Measurements from ENCODE around the gene LANCL2.
A peak's percentile ranks its signal among the peaks of the same experiment; 100 is the strongest.

Gene LANCL2

DNA sequence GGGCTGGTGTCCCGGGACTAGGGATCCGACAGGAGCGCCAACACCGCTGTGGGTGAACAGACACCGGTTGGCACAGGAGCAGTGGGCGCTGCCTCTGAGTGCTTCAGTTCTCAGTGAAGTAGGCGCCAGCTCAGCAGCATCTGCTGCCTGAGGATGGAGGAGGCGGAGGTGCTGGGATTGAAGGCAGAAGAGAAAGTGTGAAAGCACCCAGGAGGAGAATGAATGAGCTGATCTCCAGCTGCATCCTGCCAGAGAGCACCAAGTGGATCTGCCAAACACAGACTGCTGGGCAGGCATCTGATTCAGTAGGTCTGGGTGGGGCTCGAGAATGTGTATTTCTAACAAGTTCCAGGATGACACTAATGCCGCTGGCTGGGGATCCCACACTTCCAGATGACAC lies 74.5 kb downstream of the LANCL2 start:
- peak overlapping the region; percentile 41 for H3K4me3 ChIP-seq (ENCODE audit: low read depth, low read length)
- TF ChIP-seq CTCF (IDR thresholded peaks at IDR 0.05; ENCODE audit: low read depth, low read length), result no peak
- H3K36me3 ChIP-seq, result no peaks in the 10 kb centered on the region
- H3K27me3 ChIP-seq, result no peaks in the 10 kb centered on the region
- H3K4me1 ChIP-seq, result peaks cover 30% of the 10 kb centered on the region
- peak; percentile 28 for DNase-seq
- no peaks in the 10 kb centered on the region for H3K9me3 ChIP-seq

- DNase-seq, result no peak
- no peaks in the 10 kb centered on the region for H3K9me3 ChIP-seq
Measured at GRCh38 chr7:55440040-55440690, 75.0 kb downstream of the LANCL2 start.

DNA sequence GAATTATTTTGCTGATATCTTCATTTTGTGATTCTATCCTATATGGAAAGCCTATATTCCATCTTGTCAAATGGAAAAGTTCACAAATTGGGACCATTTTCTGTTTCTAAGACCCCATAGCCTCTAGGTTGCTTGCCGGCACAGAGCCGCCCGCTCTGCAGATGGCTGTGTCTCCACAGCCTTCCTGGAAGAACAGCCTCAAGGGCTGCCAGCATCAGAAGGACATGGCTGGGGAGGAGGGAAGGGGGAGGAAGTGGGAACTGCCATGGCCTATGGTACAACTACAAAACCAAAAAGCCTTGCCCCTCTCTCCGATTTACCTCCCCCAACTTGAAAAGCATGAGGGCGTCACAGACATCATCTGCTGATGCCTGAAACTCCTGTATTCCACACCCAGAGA lies 75.9 kb downstream of the LANCL2 start:
- TF ChIP-seq CTCF (IDR thresholded peaks at IDR 0.05; ENCODE audit: low read depth, low read length), result no peak

More at GRCh38 chr7:55440040-55440690, 75.0 kb downstream of the LANCL2 start:
- H3K4me1 ChIP-seq, result peaks cover 30% of the 10 kb centered on the region
- H3K36me3 ChIP-seq, result no peaks in the 10 kb centered on the region
- H3K27me3 ChIP-seq, result no peaks in the 10 kb centered on the region
- no peak overlapping the region; the same call in 1 of the 2 replicates for H3K4me3 ChIP-seq (ENCODE audit: low read depth, low read length)
- no peak for TF ChIP-seq CTCF (IDR thresholded peaks at IDR 0.05; ENCODE audit: low read depth, low read length)

GRCh38 chr7:55441774-55442522 lies 76.8 kb downstream of the LANCL2 start:
- Histone ChIP-seq H3K36me3 (no peaks in the 10 kb centered on the region), H3K27me3 (no peaks in the 10 kb centered on the region), H3K4me1 (peaks cover 30% of the 10 kb centered on the region), H3K4me3 (ENCODE audit: low read depth, low read length) (no peak overlapping the region), H3K9me3 (no peaks in the 10 kb centered on the region)
- peak; percentile 48 for DNase-seq
- no peak for TF ChIP-seq CTCF (IDR thresholded peaks at IDR 0.05; ENCODE audit: low read depth, low read length)

More for the DNA sequence above, 75.9 kb downstream of the LANCL2 start:
- no peaks in the 10 kb centered on the region for H3K9me3 ChIP-seq
- H3K36me3 ChIP-seq, result no peaks in the 10 kb centered on the region
- no peaks in the 10 kb centered on the region for H3K27me3 ChIP-seq
- H3K4me3 ChIP-seq (ENCODE audit: low read depth, low read length), result no peak overlapping the region
- peaks cover 30% of the 10 kb centered on the region for H3K4me1 ChIP-seq
- DNase-seq, result no peak

DNA sequence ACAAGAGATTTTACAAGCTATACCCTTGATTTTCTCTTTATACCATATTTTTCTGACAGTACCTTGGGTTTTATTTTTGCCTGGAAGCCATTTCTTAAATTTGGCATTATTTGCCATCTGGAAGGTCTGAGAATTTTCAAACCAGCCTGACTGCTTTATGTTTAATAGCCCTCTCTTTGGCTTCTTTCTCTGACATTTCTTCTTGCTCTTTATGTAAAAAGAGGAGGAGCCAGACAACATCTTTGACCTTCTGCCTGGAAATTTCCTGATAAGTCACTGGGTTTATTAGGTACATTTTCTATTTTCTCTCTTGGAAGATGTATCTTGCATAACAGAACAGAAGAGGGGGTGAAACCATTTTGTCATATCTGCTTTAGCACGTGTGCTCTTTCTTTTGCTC lies 79.6 kb downstream of the LANCL2 start:
- no peak for TF ChIP-seq CTCF (IDR thresholded peaks at IDR 0.05; ENCODE audit: low read depth, low read length)

DNA sequence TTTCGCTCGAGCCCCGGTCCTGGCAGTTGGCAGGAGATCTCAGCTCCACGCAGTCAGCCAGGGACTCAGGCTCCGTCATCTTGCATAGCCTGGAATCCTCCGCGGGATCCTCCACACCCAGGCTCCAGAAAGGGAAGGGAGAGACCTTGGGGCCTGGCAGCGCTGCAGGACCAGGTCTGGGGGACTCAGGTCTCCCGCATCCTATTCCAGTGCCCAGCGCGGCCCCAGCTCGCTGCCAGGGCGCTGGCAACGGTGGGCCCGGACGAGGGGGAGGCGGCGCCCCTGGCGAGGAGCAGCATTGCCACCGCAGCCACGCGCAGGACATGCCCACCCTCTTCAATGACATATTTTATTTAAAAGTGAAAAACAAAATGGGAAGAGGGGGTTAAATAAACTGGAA lies 83.4 kb downstream of the LANCL2 start:
- H3K4me1 ChIP-seq, result no peaks in the 10 kb centered on the region
- H3K36me3 ChIP-seq, result no peaks in the 10 kb centered on the region
- H3K9me3 ChIP-seq, result no peaks in the 10 kb centered on the region
- DNase-seq, result no peak
- no peak for TF ChIP-seq CTCF (IDR thresholded peaks at IDR 0.05; ENCODE audit: low read depth, low read length)
- H3K4me3 ChIP-seq (ENCODE audit: low read depth, low read length), result no peak overlapping the region
- no peaks in the 10 kb centered on the region for H3K27me3 ChIP-seq

More for the DNA sequence above, 79.6 kb downstream of the LANCL2 start:
- no peaks in the 10 kb centered on the region for H3K27me3 ChIP-seq
- no peak overlapping the region for H3K4me3 ChIP-seq (ENCODE audit: low read depth, low read length)
- DNase-seq, result no peak
- H3K9me3 ChIP-seq, result no peaks in the 10 kb centered on the region
- H3K36me3 ChIP-seq, result no peaks in the 10 kb centered on the region
- H3K4me1 ChIP-seq, result peaks cover 21% of the 10 kb centered on the region
